ENCODE data around the gene HIVEP3.
A peak's percentile ranks its signal among the peaks of the same experiment; 100 is the strongest.

HIVEP3 gene

GRCh38 chr1:41726292-41726691, 192.4 kb downstream of the HIVEP3 start:
- no peak for DNase-seq

- DNase-seq = no peak
Measured at GRCh38 chr1:41724926-41725325, 193.8 kb downstream of the HIVEP3 start.

DNA sequence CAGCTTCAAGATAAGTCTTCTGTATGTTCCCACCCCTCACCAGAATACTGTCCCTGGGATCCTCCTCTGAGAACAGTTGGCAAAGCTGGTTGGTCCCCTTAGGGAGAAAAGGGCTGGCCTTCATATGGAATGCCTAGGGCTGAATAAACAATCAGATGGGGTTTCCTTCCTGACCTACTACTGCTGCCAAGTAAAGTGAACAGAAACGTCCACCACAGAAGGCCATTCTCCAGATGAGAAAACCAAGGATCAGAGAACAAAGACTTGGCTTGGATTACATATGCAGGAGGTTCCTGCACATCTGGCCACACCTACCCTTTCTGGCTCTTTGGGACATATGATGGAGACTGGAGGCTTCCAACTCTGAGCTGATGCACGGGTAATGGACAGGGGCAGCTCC, 194.5 kb downstream of the HIVEP3 start:
- no peak for DNase-seq

- peak; percentile 68 for DNase-seq
Measured at GRCh38 chr1:41723786-41724185, 194.9 kb downstream of the HIVEP3 start.

GRCh38 chr1:41722184-41722583, 196.5 kb downstream of the HIVEP3 start:
- no peak for DNase-seq

DNA sequence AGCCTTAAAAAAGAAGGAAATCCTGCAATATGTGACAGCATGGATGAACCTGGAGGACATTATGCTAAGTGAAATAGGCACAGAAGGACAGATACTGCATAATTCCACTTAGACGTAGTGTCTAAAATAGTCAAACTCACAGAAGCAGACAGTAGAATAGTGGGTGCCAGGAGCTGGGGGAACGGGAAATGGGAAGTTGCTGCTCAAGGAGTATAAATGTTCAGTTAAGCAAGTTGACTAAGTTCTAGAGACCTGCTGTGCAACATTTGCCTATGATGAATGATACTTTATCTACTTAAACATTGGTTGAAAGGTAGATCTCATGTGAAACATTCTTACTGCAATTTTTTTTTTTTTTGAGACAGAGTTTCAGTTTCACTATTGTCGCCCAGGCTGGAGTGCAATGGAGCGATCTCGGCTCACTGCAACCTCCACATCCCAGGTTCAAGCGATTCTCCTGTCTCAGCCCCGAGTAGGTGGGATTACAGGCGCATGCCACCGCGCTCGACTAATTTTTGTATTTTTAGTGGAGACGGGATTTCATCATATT, 197.8 kb downstream of the HIVEP3 start:
- DNase-seq = peak; percentile 40

DNA sequence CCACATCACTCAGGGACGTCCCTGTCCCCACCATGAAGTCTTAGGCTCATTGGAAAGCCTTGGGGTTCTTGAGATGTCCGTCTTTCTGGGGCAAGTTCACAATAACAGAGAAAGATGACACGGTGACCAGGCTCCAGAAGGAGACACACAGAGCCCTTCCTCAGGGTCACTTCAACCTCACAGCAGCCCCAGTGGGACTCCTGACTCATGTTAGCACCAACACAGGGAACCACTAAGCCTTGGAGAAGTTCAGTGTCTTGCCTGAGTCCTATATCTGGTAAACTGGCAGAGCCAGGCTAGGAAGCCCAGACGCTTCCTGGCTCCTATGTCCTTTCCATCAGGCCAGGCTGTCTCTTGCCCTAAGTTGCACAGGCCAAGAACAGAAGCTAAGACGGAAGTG, 199.1 kb downstream of the HIVEP3 start:
- DNase-seq = no peak

DNA sequence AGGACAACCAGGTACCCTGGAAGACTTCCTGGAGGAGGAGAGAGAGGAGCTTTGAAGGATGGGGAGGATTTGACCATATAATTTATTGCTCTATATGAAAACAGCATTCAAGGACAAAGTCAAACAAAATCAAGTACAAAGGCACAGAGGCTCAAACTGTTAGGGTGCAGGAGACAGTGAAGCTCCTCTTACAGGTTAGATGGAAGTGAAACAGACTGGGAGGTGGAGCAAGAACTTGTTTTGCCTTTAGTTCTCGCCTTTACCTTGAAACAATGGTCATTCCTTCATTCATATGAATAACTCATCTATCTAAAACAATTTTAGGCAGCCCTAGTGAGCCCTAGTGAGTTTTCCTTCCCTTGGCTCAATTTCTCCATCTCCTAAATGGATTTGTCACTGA, 199.6 kb downstream of the HIVEP3 start:
- DNase-seq = no peak

GRCh38 chr1:41718497-41718896, 200.2 kb downstream of the HIVEP3 start:
- no peak for DNase-seq

DNA sequence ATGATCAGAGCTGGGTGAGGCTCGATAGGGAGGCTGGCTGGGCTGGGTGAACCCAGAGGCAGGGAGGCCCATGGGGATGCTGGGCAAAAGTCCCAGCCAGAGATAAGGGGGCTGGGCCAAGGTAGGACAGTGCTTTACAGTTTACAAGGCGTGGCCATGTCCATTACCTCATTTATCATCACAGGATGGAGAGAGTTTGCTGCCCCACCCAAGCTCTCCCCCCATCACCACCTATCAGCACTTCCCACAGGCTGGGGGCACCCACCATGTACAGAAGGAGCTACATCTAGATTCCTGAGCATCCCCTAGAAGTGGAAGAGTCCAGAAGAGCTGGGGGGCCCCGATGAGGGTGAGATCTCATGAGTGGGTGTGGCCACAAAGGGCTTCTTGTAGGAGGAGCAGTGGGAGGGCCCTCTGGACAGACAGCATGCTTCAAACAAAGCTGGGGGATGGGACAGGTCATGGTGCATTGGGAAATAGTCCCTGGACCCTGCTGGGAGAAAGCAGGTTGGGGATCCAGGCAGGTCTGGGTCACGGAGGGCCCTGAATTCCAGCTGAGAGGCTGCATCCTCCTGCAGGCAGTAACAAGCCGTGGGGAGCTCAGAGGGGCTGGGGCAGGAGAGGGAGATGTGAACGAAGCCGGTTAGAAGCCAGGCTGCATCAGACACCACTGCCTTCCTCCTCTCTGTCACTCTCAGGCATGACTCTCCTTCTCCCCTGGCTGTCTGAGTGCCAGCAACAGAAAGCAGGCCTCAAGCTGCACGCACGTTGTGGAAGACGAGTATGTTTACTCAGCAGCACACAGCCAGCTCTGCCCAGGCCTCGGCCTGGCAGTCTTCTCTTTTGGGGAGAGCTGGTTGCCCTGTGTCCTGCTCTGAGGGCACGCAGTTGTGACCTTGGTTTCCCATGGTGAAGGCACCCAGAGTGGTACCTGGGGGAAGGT, 202.3 kb downstream of the HIVEP3 start:
- no peak for DNase-seq

DNA sequence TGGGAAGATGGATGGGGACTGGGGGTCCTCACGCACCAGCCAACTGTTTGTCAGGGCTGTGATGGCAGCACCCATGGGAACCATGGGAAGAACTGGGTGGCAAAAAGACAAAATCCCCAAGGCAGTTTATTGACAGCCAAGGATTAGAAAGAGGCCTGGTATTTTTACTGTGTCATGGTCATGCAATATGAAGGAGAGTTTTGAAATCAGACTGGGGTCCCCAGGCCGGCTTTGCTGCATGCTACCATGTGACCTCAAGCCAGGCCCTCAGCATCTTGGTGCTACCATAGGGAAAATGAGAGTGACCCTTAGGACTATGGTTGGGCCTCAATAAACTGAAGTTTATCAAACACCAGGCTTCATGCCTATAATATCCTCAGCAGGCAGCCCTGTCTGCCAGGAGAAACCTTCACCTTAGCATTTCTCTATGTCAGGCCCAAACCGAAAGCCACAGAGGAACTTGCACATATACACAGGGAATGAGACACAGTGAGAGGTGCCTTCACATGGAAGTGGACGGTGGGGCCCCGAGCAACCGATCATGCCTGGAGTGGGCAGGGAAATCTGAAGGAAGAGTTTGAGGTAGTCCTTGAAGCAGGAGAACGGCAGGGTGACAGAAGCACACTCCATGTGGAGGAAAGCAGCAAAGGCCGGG, 203.2 kb downstream of the HIVEP3 start:
- DNase-seq = no peak

GRCh38 chr1:41714638-41715389, 203.9 kb downstream of the HIVEP3 start:
- DNase-seq = no peak

DNA sequence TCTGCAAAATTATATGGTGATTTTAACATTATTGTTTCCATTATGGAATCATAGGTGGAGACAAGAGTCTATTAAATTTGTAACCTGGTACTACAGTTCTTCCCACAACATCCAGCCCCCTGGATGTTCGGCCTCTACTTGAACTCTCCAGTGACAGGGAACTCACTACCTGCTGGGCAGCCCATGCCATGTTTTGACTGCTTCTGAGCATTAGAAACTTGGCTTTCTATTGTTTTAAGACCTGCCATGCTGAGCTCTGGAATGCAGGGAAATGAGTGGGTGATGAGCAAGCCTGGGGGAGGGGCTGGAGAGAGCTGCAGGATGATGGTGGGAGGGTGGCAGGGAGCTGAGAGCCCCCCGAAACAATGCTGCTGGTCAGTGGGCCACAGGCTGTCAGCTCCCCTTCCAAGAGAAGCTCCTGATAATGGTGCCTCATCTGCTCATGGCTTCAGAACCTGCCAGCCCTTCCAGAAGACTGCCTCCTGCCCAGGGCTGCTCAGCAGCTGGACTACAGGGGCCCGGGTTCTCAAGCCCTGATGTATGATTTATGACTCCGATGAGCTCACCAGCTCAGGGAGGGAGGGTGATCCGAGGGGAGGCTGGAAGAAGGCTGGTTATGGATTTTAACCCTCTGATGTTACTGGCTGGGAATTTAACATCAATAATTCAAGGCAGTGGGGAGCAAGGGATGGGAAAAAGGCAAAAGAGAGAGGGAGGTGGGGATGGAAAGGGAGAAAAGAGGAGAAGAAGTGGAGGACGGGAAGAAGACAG, 205.0 kb downstream of the HIVEP3 start:
- no peak for DNase-seq

DNA sequence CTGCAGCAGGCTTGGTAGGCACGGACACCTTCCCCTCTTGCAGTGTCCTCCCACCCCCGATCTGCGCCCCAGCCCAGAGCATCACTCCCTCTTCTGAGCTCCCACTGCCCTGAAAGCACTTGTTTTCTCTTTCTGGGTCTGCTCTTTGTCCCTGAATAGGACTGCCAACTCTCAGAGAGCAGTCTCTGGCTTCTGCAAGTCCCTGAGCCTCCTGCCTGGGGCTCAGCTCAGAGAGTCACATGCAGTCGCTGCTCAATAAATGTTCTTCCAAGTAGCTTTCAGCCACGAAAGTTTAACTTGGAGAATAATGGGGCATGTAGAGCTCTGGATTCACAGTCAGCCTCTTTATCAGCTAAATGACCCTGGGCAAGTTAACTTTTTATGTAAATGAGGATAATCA, 205.6 kb downstream of the HIVEP3 start:
- no peak for DNase-seq

DNA sequence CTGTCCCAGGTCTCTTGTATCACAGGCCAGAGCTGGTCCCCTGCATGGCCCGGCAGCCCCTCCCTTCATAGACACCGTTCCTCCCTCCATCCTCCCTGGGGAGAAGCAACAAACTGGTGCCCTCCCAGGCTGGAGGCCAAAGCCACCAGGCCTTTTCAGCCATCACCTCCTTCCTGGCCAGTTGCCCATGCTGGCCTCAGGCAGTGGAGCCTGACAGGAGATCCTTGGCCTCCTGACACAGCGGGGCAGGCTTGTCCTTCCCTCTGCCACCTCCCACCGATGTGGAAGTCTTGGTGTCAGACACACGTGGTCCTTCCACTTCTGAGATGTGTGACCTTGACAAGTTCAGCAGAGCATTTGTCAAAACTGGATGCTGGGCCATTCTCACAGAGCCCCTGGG, 206.0 kb downstream of the HIVEP3 start:
- DNase-seq = no peak

DNA sequence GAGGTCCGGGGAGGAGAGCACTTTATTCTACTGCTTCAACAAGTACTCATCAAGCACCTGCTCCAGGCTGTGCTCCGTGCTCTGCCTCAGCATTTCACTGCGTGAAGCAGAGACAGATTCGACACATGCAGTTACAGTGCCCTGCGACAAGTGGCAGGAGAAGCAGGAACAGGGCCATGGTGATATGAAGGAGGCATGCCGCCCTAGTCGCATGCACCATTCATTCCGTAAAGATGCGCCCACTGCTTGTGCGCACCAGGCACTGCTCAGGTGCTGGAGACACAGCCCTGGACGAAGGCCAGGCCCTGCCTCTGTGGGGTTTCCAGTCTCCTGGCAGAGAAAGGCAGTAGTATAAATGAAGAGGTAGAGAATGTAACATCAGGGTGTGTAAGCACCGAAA, 206.6 kb downstream of the HIVEP3 start:
- no peak for DNase-seq

DNA sequence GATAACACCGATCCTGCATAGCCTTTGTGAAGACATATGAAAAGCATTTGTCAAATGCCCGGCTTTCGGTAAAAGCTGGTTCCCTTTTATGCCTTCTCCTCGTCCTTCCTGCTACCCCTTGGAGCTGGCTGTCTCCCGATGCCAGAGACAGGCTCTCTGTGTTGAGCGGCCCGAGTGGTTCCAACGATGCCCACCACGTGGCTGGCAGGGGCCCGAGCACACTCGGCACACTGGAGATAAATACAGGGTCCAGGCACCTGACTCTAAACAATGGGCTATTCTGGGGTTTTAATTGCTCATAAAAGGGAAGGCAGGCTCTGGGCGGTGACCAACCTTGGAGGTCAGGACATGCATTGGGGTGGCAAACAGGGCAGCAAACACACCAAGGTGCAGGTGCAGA, 207.1 kb downstream of the HIVEP3 start:
- DNase-seq = no peak

DNA sequence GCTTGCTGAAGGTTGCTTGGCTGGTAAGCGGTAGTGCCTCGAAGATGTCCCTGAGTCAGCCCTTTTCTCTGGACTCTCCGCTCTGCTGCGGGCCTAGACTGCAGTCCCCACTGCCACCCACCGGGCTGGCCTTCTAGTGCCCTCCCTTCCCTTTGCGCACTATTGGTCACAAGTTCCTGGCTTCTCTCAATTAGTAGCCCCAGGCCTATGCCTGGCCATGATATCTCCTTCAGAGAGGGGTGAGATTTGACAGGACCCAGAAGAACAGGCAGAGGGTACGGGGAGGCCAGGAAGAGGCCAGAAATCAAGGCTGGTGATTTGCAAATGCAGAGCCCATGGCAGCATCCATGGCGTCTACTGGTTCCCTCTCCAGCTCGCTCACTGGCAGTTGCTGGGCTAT, 207.7 kb downstream of the HIVEP3 start:
- DNase-seq = no peak

GRCh38 chr1:41709873-41710272, 208.8 kb downstream of the HIVEP3 start:
- DNase-seq = no peak

DNA sequence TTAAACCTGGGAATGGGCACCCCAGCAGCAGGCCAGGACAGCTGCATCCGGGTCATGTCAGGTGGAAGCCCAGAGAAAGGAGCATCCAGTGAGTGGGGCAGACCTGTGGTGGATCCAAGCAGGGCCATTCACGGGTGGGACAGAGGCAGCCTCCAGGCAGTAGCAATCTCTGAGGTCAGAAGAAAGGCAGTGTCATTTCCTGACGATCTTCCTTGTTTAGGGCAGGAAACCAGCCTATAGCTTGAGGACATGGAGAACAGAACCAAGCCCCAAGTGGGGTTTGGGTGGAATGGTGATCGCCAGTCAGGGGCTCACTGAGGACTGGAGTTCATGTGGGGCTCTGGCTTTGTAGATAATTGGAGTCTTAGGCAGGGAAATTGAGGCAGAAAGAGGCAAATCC, 209.4 kb downstream of the HIVEP3 start:
- DNase-seq = no peak

DNA sequence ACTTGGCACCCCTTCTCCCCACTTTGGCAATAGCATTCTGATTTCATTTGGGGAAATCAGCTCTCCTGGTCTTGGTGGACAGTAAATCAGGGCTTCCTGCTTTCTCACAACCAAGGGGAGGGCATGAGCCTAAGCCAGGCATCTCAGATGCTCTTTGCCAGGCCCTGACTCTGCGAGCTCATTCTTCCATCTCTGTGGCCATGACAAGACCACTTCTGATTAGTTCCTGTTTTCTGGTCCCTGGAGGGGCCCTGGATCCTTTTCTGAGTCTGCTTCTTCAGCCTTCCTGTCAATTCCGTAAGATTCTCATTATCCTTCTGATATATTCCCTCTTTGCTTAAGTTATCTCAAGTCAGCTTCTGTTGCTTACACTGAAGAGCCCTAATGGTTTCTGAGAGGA, 210.4 kb downstream of the HIVEP3 start:
- DNase-seq = peak; percentile 56

DNA sequence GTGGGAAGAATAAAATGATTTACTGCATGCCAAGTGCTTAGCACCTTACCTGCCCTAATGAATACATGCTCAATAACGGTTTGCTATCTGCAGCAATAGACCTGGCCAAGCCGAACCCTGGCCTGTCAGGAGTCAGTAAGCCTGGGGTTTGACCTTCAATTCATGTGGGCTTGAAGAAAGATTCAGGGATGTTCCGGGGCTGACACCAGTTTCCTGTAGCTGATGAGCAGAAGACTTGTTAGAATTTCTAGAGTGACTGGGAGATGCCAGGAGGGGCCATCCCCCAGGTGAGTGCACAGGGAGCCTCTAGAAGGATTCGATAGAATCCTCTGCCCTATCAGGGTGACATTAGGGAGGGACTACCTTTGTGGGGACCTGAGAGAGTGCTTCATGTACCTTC, 210.9 kb downstream of the HIVEP3 start:
- DNase-seq = no peak

GRCh38 chr1:41705798-41706197, 212.9 kb downstream of the HIVEP3 start:
- DNase-seq = no peak
